Neural cell (in vitro differentiated cells): ENCODE results near the gene ZNF362.

Source experiments
- CTCF ChIP-seq: fragments of 450-650 bp; IDR thresholded peaks from 2 replicates; pipeline ENCODE4 v1.5.1; 2014; ENCODE audit warnings: antibody characterized with exemption, mild to moderate bottlenecking, moderate library complexity; ENCODE audit not compliant: poor library complexity, severe bottlenecking
- EP300 ChIP-seq: fragments of 450-650 bp; conservative IDR thresholded peaks from 2 replicates; pipeline ENCODE4 v1.6.1; 2014; ENCODE audit warnings: antibody characterized with exemption, mild to moderate bottlenecking, moderate library complexity; ENCODE audit not compliant: poor library complexity, severe bottlenecking
- EZH2 ChIP-seq: fragments of 200-600, 300-800 bp; shearing (Covaris generic), sonication (generic); IDR thresholded peaks from 2 replicates; pipeline ENCODE4 v1.6.1; 2014; ENCODE audit warnings: antibody characterized with exemption, low read length, borderline replicate concordance, mild to moderate bottlenecking; ENCODE audit not compliant: insufficient read depth, poor library complexity, severe bottlenecking
- MXI1 ChIP-seq: fragments of 450-650 bp; conservative IDR thresholded peaks from 2 replicates; pipeline ENCODE4 v1.6.1; 2014; ENCODE audit warnings: antibody characterized with exemption, mild to moderate bottlenecking; ENCODE audit not compliant: poor library complexity, severe bottlenecking
- POLR2AphosphoS5 ChIP-seq: IDR thresholded peaks from 2 replicates; pipeline ENCODE4 v1.6.1; 2012
- RAD21 ChIP-seq: fragments of 450-650 bp; conservative IDR thresholded peaks from 2 replicates; pipeline ENCODE4 v1.6.1; 2014; ENCODE audit warnings: antibody characterized with exemption, mild to moderate bottlenecking, moderate library complexity
- REST ChIP-seq: IDR thresholded peaks from 2 replicates; pipeline ENCODE4 v1.6.1; 2012; ENCODE audit warnings: borderline replicate concordance
- SMC3 ChIP-seq: fragments of 450-650 bp; conservative IDR thresholded peaks from 2 replicates; pipeline ENCODE4 v1.6.1; 2014; ENCODE audit warnings: antibody characterized with exemption, mild to moderate bottlenecking, moderate library complexity; ENCODE audit not compliant: poor library complexity
- TAF1 ChIP-seq: IDR thresholded peaks from 2 replicates; pipeline ENCODE4 v1.6.1; 2012; ENCODE audit warnings: low read depth

GRCh38 chr1:33335020-33335419 lies 78.7 kb downstream of the ZNF362 start:
- TF ChIP-seq CTCF: no peak
- no peak for TF ChIP-seq SMC3
- TF ChIP-seq EZH2: no peak
- no peak for TF ChIP-seq POLR2AphosphoS5
- no peak for TF ChIP-seq TAF1
- no peak for TF ChIP-seq EP300
- no peak for TF ChIP-seq REST
- no peak for TF ChIP-seq RAD21
- TF ChIP-seq MXI1: no peak
